RWPE1 (cell line): Measurements from ENCODE around the gene RALGPS1.

Experiments
- CTCF ChIA-PET: fragments of 350-600 bp; sonication (Branson Sonifier 250); formaldehyde crosslinking; extraction: SDS; loops from one replicate; lab custom pipeline; 2021; lab: Yijun Ruan, JAX
- POLR2A ChIA-PET: fragments of 400-600 bp; formaldehyde crosslinking; extraction: SDS; loops from one replicate; lab custom pipeline; 2020; ENCODE audit warnings: antibody characterized with exemption; ENCODE audit not compliant: low non-redundant PET; lab: Yijun Ruan, JAX
- DNase-seq: peaks from one replicate; pipeline ENCODE4 v3.0.0; 2012; ENCODE audit warnings: low spot score
- H3K27ac ChIP-seq: fragments of 450-650 bp; 2 replicates; pipeline ENCODE4 v1.5.1; 2017
- CTCF ChIP-seq: fragments of 450-650 bp; conservative IDR thresholded peaks from 2 replicates; pipeline ENCODE4 v1.5.1; 2017; ENCODE audit warnings: low read depth, mild to moderate bottlenecking

The RALGPS1 gene

GRCh38 chr9:127121628-127122175 is 207.1 kb downstream of the RALGPS1 start:
- TF ChIP-seq CTCF, result no peak
- POLR2A ChIA-PET, result no interaction called here

GRCh38 chr9:127122176-127123063 is 207.8 kb downstream of the RALGPS1 start, which contains the start of gene ANGPTL2:
ANGPTL2 (minus strand) TSS chr9:127122635; CDS start chr9:127108731, 13,904 bp downstream.
- peak; percentile 77 for DNase-seq
- POLR2A ChIA-PET, result no interaction called here
- no peak for TF ChIP-seq CTCF
- H3K27ac ChIP-seq, result peak within 1 kb of the TSS; percentile 78
- CTCF ChIA-PET, result interaction anchor here (0.6 kb wide), 1 partner anchor 283 kb away, joined by 6 read pairs; no protein-coding TSS in a partner anchor

More at GRCh38 chr9:127121628-127122175, 207.1 kb downstream of the RALGPS1 start:
- CTCF ChIA-PET, result interaction anchor here (0.6 kb wide), 1 partner anchor 283 kb away, joined by 6 read pairs; no protein-coding TSS in a partner anchor
- peak overlapping the region; percentile 78 for H3K27ac ChIP-seq
- DNase-seq, result no peak

- POLR2A ChIA-PET, result no interaction called here
- no peak for DNase-seq
- H3K27ac ChIP-seq, result peak overlapping the region; percentile 78
- no peak for TF ChIP-seq CTCF
- CTCF ChIA-PET, result interaction anchor here (1.0 kb wide), 1 partner anchor 113 kb away, joined by 3 read pairs; no protein-coding TSS in a partner anchor
These were observed 208.7 kb downstream of the RALGPS1 start for GRCh38 chr9:127123064-127123890.

GRCh38 chr9:127124111-127124531 is 209.5 kb downstream of the RALGPS1 start:
- H3K27ac ChIP-seq, result no peak overlapping the region
- ChIA-PET POLR2A (no interaction called here), CTCF (interaction anchor here (0.7 to 1.0 kb wide), 2 partner anchors 114 to 1029 kb away, joined by 3 read pairs; no protein-coding TSS in a partner anchor)
- TF ChIP-seq CTCF, result no peak
- no peak for DNase-seq

- no peak overlapping the region for H3K27ac ChIP-seq
- DNase-seq, result no peak
- CTCF ChIA-PET, result no interaction called here
- POLR2A ChIA-PET, result no interaction called here
- no peak for TF ChIP-seq CTCF
These were observed 210.2 kb downstream of the RALGPS1 start for GRCh38 chr9:127124792-127125191.

GRCh38 chr9:127126971-127127370 is 212.4 kb downstream of the RALGPS1 start:
- CTCF ChIA-PET, result interaction anchor here (0.7 kb wide), 2 partner anchors 161 to 1491 kb away, joined by 4 to 5 read pairs; no protein-coding TSS in a partner anchor
- TF ChIP-seq CTCF, result no peak
- H3K27ac ChIP-seq, result no peak overlapping the region
- DNase-seq, result no peak
- POLR2A ChIA-PET, result no interaction called here
